Measurements from ENCODE around the gene ANKRD27.
"Not testable (repeated sequence)": the region's sequence is repeated elsewhere in the genome, so short reads cannot be mapped to it uniquely, and the experiment has no call there.

ANKRD27 gene

DNA sequence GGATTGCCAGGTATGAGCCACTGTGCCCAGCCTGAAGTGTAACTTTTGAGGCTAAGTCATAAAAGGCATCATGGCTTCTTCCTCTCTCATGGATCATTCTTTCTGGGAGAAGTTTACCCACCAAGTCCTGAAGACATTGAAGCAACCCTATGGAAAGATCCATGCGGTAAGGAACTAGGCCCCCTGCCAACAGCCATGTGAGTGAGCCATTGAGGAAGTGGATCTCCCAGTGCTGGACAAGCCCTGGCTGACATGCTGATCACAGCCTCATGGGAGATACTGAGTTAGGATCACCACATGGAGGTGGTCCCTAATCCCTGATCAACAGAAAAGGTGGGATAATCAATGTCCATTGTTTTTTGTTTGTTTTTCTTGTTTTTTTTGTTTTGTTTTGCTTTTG is 13.3 kb upstream of the ANKRD27 start:
- DNase-seq: no peak

DNA sequence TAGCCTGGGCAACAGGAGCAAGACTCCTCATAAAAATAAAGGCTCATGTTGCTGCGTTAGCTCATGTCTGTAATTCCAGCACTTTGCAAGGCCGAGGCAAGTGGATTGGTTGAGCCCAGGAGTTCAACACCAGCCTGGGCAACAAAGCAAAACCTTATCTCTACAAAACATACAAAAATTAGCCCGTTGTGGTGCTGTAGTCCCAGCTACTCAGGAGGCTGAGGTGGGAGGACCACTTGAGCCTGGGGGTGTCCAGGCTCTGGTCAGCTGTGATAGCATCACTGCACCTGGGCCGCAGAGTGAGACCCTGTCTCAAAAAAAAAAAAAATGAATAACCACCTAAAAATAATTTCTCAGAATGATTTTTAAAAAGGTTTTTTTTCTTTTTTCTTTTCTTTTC is 12.7 kb upstream of the ANKRD27 start:
- no peak for DNase-seq

DNA sequence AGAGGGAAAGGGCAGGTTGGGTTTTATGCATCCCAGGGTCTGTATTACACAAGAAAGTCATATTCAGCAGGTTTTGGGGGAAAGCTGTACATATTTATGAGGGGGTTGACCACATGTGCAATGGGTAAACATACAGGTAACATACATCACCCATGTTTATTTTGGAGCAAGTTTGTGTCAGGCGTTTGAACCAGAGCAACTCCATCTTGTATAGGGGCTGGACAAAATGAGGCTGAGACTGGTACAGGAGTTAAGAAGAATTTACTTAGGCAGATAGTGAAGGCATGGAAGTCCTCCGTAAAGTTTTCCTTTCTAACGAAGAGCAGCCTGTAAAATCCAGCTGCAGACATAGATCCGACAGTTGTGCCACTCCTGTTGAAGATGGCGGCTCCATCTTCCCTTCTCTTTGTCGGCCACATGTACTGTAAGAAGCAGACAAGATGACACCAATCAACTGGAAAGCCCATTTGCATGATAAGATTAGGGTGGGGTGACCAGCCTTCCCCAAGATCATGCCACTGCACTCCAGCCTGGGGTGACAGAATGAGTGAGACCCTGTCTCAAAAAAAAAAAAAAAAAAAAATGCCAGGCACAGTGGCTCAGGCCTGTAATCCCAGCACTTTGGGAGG is 12.0 kb upstream of the ANKRD27 start:
- no peak for DNase-seq

DNA sequence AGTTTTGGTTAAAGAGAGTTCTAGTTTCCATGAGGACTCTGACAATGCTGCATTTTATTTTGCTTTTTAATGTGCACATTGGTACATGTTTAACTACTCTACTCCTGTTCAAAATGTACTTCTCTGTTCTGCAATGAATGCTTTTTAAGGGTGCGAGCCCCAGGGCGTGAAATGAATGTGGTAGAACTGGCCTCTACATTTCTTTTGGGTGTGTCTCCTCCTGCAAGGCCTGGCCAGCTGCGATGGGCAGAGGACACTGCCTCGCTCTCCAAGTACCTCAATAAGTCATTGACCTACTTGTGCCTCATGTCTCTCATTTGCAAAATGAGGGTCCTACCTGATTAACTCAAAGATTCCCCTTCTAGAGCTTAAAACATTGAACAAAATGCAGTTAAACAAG is 7.3 kb upstream of the ANKRD27 start:
- DNase-seq: no peak

DNA sequence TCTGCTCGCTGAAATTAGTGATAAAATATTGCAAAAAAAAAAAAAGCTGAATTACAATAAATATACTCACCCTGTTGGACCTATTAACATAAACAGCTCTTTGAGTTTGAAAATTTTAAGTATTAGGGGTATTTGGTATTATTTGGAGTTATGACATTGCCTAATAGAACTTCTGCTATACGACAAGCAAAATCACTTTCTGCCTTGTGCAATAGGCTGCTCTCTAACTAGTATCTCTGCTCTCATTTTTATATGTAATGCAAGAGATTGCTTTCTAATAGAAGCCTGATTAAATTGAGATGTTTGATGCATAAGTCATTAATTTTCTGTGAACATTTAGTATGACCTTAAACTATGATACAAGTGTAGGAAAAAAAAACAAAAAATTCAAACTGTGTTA is 6.0 kb upstream of the ANKRD27 start:
- no peak for DNase-seq

DNA sequence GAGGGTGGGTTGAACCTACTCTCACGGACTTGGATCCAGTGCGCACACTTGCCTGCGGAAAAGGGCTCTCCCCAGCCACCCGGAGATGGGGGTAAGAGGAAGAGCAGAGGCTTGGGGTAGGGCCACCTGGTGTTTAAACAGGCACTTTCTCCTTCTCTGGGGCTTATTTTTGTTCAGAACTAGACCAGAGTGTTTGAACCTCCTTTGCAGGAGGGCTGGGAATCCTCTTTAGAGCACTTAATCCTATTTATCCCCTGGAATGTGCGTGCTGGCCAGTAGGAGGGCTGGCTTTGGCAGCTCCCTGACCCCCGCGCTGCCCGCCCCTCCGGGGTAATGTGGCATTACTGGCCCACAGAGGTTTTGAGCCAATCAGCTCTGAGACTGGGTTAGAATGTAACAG is 2.7 kb upstream of the ANKRD27 start:
- DNase-seq: no peak

DNA sequence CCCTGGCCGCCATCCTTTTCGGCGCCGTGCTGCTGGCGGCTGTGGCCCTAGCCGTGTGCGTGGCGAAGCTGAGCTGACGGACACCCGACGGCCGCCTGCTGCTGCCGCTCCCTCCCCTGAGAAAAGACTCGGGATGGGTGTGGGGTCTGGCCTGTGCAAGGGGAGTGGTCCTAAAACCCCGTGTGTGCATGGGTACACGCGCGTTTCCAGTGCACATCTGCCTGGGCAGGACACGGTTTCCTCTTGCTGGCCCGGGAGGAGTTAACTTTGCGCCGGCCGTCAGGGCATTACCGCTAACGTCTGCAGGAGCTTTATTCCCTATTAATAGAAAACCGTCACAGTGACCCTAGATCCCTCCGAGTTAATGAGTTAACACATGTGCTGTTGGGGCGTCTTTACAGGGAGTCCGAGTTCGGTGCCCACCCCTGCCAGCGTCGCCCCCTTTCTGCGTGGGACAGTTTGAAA is 1.9 kb upstream of the ANKRD27 start:
- DNase-seq: no peak

DNA sequence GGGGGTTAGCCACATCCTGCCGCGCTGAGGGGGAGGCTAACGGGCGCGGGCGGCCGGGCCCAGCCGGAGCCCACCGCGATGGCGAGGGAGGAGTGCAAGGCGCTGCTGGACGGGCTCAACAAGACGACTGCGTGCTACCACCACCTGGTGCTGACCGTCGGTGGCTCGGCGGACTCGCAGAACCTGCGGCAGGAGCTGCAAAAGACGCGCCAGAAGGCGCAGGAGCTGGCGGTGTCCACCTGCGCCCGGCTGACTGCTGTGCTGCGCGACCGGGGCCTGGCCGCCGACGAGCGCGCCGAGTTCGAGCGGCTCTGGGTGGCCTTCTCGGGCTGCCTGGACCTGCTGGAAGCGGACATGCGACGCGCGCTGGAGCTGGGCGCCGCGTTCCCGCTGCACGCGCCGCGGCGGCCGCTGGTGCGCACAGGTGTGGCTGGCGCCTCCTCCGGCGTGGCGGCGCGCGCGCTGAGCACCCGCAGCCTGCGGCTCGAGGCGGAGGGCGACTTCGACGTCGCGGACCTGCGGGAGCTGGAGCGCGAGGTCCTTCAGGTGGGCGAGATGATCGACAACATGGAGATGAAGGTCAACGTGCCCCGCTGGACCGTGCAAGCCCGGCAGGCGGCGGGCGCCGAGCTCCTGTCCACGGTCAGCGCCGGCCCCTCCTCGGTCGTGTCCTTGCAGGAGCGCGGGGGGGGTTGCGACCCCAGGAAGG is 1.4 kb upstream of the ANKRD27 start:
- DNase-seq: peak; percentile 10

DNA sequence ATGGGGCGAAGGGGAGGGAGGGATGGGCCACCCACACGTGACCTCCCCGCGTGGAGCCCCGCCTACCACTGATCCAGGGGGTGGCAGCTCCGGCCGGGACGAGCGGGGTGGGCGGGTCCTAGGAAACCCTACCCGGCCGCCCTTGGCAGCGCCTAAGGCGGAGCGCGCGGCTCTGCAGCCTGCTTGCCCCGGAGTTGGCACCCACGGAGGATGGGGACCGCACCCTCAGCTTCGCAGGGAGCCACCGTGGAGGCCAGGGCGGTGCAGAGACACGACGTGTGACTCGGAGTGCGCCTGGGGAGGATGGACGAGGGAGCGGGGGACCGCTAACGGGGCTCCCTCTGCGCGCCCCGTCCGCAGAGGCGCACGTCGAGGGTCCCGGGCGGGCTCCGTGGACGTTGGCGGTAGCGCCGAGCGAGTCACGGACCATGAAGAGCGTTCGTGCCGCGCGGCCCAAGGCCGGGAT is 773 bp upstream of the ANKRD27 start, which contains the start of gene RGS9BP:
RGS9BP (plus strand) TSS at position 129 of the 466 bp plus-strand sequence. CDS start 416 bp downstream, outside the sequence.
- DNase-seq: peak; percentile 60

DNA sequence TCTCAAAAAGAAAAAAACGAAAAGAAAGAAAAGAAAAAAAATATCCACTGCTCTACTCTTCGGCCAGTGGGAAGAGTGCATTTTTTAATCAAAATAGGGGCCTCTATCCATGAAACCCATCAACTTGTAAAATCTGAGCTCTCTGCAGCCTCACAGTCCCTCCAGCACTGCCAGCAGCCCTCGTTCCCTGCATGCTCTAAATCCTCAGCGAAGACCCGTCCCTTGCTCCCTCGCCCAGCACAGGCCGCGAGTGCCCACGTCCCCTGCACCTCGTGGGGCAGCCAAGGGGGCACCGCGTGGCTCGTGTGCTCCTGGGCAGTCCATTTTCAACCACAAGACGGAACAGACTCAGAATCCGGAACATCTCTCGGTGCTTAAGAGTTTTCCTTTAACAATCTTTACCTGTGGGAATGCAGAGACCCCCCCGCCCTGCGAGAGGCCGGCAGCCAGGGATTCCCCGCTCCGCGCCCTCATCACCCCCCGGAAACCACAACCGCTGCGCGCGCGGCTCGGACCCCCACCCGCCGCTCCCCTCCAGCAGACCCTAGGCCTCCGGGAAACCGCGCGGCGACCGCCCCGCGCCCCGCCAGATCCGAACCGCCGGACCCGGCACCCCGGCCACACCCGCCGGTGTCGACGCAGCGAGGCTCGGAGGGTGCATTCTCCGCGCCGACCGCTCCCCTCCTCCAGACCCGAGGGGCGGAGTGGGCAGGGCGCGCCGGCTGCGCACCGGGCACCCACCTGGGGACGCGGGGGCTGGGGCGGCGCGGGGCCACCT is 638 bp downstream of the ANKRD27 start:
- DNase-seq: no peak

DNA sequence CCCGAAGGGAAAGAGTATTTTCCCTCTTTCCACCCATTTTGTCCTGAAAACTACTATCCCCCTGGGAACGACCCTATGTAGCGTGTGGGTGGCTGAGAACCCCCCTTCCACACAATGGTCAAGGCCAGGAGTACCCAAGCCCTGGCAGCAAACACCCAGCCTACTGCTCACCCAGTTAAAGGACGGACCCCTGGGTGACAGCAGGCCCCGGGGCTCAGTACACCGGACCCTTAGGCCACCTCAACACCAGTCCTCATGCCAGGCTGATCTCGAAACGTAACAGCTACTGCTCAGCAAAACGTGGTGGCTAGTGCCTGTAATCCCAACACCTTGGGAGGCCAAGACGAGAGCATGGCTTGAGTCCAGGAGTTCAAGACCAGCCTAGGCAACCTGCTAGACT is 1.4 kb downstream of the ANKRD27 start:
- no peak for DNase-seq

DNA sequence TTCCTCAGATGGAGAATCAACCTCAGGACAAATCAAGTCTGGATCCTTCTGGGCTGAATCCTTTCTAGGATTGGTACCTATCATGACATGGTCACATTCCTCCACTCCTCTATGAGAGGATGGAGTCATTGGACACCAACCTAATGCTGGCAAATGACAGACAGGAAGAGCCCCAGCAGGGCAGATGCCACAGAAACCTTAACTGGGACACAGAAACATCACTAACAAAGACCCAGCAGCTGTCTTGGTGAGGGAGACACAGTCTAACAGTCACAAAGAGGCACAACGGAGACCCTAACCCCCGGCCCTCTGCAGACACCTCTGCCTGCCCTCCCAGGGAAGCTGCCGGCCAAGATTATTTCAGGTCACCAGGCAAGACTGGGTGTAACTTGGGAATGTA is 2.1 kb downstream of the ANKRD27 start:
- DNase-seq: no peak

DNA sequence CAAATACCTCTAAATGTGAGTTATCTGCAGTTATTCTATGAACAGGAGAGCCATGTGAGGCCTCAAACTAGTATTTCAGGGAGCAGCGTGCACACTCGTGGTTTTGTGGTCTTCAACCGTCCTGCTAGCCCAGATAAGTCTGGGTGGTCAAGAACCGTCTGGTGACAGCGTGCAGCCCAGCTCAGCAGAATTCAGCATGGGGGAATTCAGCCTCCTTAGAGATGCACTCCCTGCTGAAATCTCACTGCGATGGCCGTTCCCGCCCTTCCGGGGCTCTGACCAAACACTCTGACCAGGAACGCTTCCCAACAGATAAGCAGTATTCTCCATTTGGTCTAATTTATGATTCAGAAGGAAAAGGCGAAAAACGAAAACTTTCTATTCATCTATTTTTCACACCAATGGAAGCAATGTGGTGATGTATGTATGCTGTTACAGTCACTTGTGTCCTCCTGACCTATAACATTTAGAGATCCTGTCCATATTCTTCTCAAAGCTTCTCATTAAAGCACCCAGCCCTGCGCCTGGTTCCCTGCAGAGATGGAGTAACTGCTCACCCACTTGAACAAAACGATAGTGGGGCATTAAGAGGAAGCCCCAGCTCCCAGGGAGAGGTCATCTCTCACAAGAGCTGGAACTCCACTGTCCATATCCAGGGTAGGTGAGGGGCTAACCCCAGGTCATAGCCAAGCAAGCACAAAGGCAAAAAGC is 2.9 kb downstream of the ANKRD27 start:
- DNase-seq: no peak

DNA sequence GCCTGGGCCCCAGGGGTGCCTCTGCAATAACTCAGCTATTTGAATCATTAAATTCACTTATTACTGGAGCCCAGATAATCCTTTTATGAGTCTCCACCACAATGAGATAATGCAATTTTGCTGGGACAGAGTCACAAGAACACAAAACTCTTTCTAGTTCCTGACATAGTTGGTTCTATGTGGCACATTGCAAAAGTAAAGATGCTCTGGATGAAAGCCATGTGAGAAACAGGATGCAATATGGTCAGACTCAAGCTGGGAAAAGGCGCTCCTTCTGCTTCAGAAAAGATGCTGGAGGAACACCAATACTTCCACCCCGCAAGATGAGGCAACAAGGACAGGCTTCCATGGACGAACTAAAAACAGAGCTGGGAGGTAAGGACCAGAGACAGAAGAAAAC is 5.7 kb downstream of the ANKRD27 start:
- DNase-seq: no peak

DNA sequence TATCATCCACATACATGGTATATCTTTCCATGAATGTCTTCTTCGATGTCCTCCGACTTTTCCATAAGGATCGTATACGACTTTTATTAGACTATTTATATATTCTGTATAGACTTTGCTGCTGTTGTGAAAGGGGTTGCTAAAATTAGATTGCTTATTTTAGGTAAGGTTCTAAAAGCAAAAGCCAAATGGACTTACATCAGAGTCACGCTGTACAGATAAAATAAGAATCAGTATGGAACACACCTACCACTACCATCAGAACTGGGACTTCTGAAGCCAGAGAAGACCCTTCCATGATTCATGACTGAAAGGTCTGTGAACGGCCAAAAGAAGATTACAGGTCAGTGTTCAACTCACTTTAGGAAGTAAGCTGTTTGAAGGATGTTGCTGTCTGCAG is 8.9 kb downstream of the ANKRD27 start:
- DNase-seq: no peak

DNA sequence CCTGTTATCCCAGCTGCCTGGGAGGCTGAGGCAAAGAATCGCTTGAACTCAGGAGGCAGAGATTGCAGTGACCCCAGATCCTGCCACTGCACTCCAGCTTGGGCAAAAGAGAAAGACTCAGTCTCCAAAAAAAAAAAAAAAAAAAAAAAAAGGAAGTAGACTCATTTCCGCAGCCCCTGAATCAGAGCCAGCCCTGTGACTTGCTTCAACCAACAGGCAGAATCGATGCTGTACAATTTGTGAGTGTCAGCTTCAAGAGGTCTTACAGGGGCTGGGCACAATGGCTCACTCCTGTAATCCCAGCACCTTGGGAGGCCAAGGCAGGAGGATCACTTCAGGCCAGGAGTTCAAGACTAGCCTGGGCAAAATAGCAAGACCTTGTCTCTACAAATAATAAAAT is 12.8 kb downstream of the ANKRD27 start:
- no peak for DNase-seq

DNA sequence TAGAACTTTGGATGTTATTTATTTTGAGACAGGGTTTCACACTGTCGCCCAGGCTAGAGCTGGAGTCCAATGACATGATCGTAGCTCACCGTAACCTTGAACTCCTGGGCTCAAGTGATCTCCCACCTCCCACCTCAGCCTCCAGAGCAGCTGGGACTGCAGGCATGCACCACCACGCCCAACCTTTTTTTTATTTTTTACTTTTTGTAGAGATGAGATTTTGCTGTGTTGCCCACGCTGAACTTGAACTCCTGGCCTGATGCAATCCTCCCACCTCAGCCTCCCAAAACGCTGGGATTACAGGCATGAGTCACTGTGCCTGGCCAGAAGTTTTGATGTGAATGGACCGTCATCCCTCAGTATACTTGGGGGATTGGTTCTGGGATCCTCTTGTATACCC is 13.7 kb downstream of the ANKRD27 start:
- DNase-seq: no peak

DNA sequence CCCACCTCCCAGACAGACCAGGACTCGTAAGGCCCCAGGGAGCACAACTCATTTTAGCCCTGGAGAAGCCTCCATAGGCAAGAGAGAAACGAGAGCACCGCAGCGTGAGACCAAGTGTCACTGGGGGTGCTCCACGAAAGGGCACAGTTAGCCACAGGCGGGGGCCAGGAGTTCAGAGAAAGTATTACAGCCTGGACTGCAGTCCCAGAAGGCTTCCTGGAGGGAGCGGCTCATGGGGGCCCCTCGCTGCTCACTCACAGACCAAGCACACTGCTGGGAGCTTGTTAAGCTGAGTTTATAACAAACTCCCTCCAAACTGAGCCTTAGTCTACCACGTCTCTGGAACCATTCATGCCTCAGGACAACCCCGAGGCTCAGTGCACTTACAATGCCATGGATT is 16.5 kb downstream of the ANKRD27 start:
- DNase-seq: no peak

DNA sequence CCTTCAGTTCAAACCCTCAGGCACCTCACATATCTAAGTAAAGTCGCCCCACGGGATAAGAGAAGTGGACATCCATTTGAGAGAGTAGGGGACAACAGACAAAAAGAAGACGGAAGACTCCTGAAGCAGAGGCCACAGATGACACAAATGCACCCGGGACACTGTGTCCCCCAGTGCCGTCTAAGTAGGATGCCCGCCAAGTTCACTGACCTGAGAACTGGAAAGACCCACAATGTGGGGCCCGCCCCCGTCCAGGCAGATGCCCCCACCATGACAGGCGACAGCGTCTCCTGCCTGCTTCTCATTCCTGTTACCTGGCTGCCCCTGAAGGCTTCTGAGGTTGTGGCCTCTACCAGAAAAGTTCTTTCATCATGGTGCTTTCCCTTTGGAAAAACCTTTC is 16.9 kb downstream of the ANKRD27 start:
- no peak for DNase-seq

DNA sequence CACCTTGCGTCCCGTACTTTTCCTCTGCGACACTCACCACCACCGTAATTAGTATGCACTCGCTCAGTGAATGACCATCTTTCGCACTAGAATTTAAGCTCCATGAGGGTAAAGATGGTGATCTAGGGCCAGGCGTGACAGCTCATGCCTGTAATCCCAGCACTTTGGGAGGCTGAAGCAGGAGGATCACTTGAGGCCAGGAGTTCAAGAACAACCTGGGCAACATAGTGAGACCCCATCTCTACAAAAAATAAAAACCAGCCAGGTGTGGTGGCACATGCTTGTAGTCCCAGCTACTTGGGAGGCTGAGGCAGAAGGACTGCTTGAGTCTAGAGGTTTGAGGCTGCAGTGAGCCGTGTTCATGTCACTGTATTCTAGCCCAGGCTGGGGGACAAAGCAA is 18.6 kb downstream of the ANKRD27 start:
- DNase-seq: not testable (repeated sequence)

DNA sequence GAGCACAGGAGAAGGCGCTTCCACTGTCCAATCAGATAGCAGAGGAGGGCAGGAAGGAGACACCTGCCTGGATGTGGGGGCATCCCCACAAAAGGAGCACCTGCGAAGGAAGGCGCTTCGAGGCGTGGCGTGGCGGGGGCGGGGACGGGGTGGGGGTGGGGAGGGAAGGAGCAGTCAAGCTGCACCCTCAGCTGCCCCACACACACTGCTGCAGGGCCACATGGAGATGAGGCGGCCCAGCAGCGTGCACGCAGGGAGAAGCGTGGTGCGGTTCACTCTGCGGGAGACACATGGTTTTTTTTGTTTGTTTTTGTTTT is 21.4 kb downstream of the ANKRD27 start:
- no peak for DNase-seq

DNA sequence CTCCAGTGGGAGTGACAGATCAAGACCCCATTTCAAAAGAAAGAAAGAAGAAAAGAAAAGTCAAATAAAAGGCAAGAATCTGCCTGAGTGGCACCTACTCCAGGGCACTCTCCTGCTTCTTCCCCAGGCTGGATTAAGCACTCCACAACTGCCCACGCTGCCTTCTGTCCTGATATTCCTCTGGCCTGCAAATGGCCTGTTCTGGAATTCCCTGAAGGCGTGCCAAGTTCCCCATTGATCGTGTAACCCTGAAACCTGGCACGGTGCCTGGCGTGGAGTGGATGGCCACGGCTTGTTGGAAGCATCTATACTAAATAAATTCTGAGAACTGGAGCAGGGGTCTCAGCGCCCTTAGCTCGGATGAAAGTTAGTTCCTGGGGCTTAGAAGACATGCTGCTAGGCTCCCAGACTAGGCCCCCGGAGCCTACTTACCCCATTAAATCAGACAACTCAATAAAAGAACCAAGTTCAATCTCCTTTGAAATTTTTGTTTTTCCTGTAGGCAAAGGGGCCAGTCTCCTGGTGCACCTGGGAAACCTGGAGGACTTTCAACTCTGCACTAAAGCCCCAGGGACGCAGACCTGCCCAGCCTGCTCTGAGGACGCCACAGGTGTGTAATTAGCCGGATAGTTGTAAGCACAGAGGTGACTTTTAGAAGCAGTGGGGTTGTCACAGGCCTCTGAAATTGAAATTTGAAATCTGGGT is 21.9 kb downstream of the ANKRD27 start:
- DNase-seq: no peak

DNA sequence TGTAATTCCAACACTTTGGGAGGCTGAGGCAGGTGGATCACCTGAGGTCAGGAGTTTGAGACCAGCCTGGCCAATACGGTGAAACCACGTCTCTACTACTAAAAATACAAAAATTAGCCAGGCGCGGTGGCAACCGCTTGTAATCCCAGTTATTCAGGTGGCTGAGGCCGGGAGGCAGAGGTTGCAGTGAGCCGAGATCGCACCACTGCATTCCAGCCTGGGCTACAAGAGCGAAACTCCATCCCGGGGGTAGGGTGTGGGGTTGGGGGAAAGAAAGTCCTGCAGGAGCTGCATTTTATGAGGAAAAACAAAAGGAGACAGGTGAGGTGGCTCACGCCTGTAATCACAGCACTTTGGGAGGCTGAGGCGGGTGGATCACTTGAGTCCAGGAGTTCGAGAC is 22.6 kb downstream of the ANKRD27 start:
- not testable (repeated sequence) for DNase-seq

Measured in stimulated activated CD4-positive, alpha-beta T cell treated with anti-CD3 and anti-CD28 coated beads, Interleukin-12 subunit alpha, Interleukin-12 subunit beta, amount 100 ng/mL, for 4 hours (primary cell).